DMS 273 (cell line): ENCODE data around the gene WSCD2.

ENCODE experiments used
- DNase-seq: peaks from one replicate; lab custom pipeline; 2025; ENCODE audit not compliant: unreplicated experiment; lab: John Stamatoyannopoulos, UW

WSCD2 gene

GRCh38 chr12:108297895-108298760 lies 169.0 kb downstream of the WSCD2 start:
- no peak for DNase-seq

- no peak for DNase-seq
These were observed 169.7 kb downstream of the WSCD2 start for GRCh38 chr12:108298761-108299275.

- no peak for DNase-seq
These were observed 170.4 kb downstream of the WSCD2 start for GRCh38 chr12:108299516-108299915.
